Endothelial cell (in vitro differentiated cells): ENCODE results near the gene ZNF726. TPM values are rescaled to one million over a fixed set of nuclear protein-coding genes. Genes with fewer than 3 reads are reported as not detected.

Experiments used
- DNase-seq: peaks from one replicate; pipeline ENCODE4 v3.0.0; 2021; ENCODE audit warnings: low spot score
- H3K27ac Mint-ChIP-seq: one replicate; pipeline ENCODE4 v1.8.0; 2021; ENCODE audit warnings: mixed read lengths, inconsistent platforms; ENCODE audit not compliant: unreplicated experiment
- H3K27me3 Mint-ChIP-seq: one replicate; pipeline ENCODE4 v1.8.0; 2021; ENCODE audit warnings: mild to moderate bottlenecking, moderate library complexity, mixed read lengths, inconsistent platforms; ENCODE audit not compliant: unreplicated experiment
- H3K36me3 Mint-ChIP-seq: one replicate; pipeline ENCODE4 v1.8.0; 2021; ENCODE audit warnings: mild to moderate bottlenecking, low read depth, mixed read lengths, inconsistent platforms; ENCODE audit not compliant: unreplicated experiment
- H3K4me1 Mint-ChIP-seq: one replicate; pipeline ENCODE4 v1.8.0; 2021; ENCODE audit warnings: mild to moderate bottlenecking, mixed read lengths, inconsistent platforms; ENCODE audit not compliant: unreplicated experiment
- H3K4me3 Mint-ChIP-seq: one replicate; pipeline ENCODE4 v1.8.0; 2021; ENCODE audit warnings: mild to moderate bottlenecking, mixed read lengths, inconsistent platforms; ENCODE audit not compliant: unreplicated experiment
- H3K9me3 Mint-ChIP-seq: one replicate; pipeline ENCODE4 v1.8.0; 2021; ENCODE audit warnings: mixed read lengths, inconsistent platforms; ENCODE audit not compliant: unreplicated experiment
- total RNA-seq: library from RNA; stranded (reverse); fragmentation: NEBNext Ultra II Directional; extraction: Animal tissue kit (Norgen Biotek cat#: 25700); gene quantifications from one replicate; pipeline ENCODE4 v1.2.1, GENCODE V29; 2021; ENCODE audit not compliant: unreplicated experiment
- TF ChIP-seq, protein P1 (sequence below): fragments of 200-600 bp; sonication (generic); IDR thresholded peaks from one replicate; pipeline ENCODE4 v1.5.0; 2021; ENCODE audit warnings: antibody characterized with exemption; ENCODE audit not compliant: unreplicated experiment

ZNF726 gene
- total RNA-seq, 1 donor from 2014 or later, result 3.4 TPM

DNA sequence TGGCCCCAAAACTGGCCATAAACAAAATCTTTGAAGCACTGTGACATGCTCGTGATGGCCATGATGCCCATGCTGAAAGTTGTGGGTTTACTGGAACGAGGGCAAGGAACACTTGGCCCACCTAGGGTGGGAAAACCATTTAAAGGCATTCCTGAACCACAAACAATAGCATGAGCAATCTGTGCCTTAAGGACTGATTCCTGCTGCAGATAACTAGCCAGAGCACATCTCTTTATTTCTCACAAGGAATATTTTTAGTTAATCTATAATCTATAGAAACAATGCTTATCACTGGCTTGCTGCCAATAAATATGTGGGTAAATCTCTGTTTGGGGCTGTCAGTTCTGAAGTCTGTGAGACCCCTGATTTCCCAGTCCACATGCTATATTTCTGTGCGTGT is 10.3 kb upstream of the ZNF726 start:
- Mint-ChIP-seq H3K27me3 (peaks cover 2% of the 10 kb centered on the region), H3K4me1 (no peaks in the 10 kb centered on the region), H3K9me3 (peaks cover 46% of the 10 kb centered on the region), H3K4me3 (no peak overlapping the region), H3K27ac (no peak overlapping the region), H3K36me3 (peaks cover 14% of the 10 kb centered on the region)
- TF ChIP-seq, protein P1, sequence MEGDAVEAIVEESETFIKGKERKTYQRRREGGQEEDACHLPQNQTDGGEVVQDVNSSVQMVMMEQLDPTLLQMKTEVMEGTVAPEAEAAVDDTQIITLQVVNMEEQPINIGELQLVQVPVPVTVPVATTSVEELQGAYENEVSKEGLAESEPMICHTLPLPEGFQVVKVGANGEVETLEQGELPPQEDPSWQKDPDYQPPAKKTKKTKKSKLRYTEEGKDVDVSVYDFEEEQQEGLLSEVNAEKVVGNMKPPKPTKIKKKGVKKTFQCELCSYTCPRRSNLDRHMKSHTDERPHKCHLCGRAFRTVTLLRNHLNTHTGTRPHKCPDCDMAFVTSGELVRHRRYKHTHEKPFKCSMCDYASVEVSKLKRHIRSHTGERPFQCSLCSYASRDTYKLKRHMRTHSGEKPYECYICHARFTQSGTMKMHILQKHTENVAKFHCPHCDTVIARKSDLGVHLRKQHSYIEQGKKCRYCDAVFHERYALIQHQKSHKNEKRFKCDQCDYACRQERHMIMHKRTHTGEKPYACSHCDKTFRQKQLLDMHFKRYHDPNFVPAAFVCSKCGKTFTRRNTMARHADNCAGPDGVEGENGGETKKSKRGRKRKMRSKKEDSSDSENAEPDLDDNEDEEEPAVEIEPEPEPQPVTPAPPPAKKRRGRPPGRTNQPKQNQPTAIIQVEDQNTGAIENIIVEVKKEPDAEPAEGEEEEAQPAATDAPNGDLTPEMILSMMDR, result no peak
- DNase-seq, result no peak

DNA sequence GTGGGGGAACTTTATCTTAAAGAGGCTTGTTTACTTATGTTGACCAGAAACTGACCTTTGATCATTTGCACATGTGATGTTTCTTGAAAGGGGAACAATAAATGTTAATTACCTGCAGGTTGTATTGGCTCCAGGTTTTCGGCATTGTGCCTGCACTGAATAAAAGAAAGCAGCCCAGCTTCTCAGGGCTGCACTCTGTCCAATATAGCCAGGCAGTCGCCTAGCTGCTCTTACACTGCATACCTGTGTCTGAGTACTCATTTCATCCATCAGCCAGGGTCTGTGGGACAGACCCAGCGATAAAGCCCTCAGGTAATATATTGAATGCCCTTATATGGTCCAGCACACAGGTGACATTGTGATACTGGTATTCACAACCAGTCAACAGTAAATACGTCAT is 8.9 kb upstream of the ZNF726 start:
- no peak for DNase-seq
- H3K27ac Mint-ChIP-seq, result no peak overlapping the region
- no peaks in the 10 kb centered on the region for H3K4me1 Mint-ChIP-seq
- H3K27me3 Mint-ChIP-seq, result peaks cover 2% of the 10 kb centered on the region
- no peak overlapping the region for H3K4me3 Mint-ChIP-seq
- H3K36me3 Mint-ChIP-seq, result peaks cover 12% of the 10 kb centered on the region
- peaks cover 42% of the 10 kb centered on the region for H3K9me3 Mint-ChIP-seq
- TF ChIP-seq, protein P1, result no peak

DNA sequence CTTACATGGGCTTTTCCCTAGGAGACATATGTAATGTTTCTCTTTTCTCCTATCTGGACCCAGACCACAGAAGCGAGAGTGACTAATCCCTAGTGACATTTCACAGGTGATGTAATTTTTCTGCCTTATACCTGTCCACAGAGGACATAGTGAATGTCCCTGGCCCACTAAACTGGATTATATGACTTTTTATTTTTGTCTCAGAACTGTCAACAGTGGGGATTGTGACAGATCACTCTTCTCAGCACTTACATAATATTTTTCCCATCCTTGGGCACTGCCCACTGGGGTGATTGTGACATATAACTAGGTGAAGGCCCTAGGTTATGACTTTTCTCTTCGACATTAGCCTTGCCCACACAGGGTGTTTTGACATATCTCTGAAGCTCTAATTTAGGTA is 7.9 kb upstream of the ZNF726 start:
- TF ChIP-seq, protein P1, result no peak
- peaks cover 12% of the 10 kb centered on the region for H3K36me3 Mint-ChIP-seq
- no peak for DNase-seq
- H3K9me3 Mint-ChIP-seq, result peaks cover 36% of the 10 kb centered on the region
- no peak overlapping the region for H3K4me3 Mint-ChIP-seq
- H3K4me1 Mint-ChIP-seq, result no peaks in the 10 kb centered on the region
- H3K27me3 Mint-ChIP-seq, result peaks cover 2% of the 10 kb centered on the region
- H3K27ac Mint-ChIP-seq, result no peak overlapping the region

DNA sequence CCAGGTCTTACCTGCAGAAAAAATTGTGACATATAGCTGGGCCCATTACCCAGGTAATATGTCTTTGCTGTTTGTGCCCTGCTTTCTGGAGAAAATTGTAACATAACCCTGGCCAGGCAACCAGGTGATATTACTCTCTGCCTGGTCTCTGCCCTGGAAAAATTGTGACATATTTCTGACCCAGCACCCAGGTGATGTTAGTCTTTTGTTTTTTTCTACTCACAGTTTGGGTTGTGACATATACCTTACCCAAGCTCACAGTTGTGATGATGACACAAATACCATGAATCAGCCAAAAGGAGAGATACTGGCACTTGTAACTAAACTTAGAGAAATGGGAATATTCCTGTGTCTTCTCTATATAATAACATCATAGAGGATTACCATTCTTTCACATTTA is 6.5 kb upstream of the ZNF726 start:
- Mint-ChIP-seq H3K4me3 (no peak overlapping the region), H3K9me3 (peaks cover 36% of the 10 kb centered on the region), H3K27ac (no peak overlapping the region), H3K36me3 (peaks cover 5% of the 10 kb centered on the region), H3K4me1 (no peaks in the 10 kb centered on the region), H3K27me3 (peaks cover 2% of the 10 kb centered on the region)
- DNase-seq, result no peak
- TF ChIP-seq, protein P1, result no peak

DNA sequence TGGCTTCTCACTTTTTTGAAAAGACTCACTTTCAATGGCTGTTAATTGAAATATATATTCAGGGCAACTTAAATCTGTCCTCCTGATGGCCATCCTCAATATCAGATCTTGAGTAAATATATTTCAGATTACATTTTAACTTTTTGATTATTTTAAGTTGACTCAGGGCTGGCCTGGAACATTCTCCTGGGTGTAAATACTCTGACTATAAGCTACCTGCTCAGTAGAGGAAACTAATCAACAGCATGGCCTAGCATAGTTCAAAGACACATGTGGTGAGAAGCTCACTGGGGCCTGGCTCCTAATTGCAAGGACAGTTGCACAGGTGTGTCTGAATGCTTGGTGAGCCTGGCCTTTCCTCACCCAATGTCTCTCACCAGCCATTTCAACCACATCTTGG is 5.5 kb upstream of the ZNF726 start:
- peaks cover 2% of the 10 kb centered on the region for H3K27me3 Mint-ChIP-seq
- no peak for DNase-seq
- no peaks in the 10 kb centered on the region for H3K4me1 Mint-ChIP-seq
- H3K9me3 Mint-ChIP-seq, result peaks cover 36% of the 10 kb centered on the region
- TF ChIP-seq, protein P1, result no peak
- no peak overlapping the region for H3K27ac Mint-ChIP-seq
- no peak overlapping the region for H3K4me3 Mint-ChIP-seq
- H3K36me3 Mint-ChIP-seq, result peaks cover 5% of the 10 kb centered on the region
